IPS-18c (cell line): ENCODE data around the gene CLPX.
A peak's percentile ranks its signal among the peaks of the same experiment; 100 is the strongest.
"Not testable (repeated sequence)": the region's sequence is repeated elsewhere in the genome, so short reads cannot be mapped to it uniquely, and the experiment has no call there.

ENCODE experiments used
- H3K4me3 ChIP-seq: 2 replicates; pipeline ENCODE4 v1.7.0; 2013; ENCODE audit warnings: low read depth, mild to moderate bottlenecking, low read length, moderate library complexity; ENCODE audit not compliant: insufficient read depth
- H3K9me3 ChIP-seq: one replicate; pipeline ENCODE4 v1.6.1; 2013; ENCODE audit warnings: mild to moderate bottlenecking, low read length, moderate library complexity; ENCODE audit not compliant: control insufficient read depth, insufficient read depth

The CLPX gene

GRCh38 chr15:65209701-65210643 lies 24.8 kb upstream of the CLPX start:
- Histone ChIP-seq H3K4me3 (no peak overlapping the region), H3K9me3 (peaks cover 2% of the 10 kb centered on the region)

GRCh38 chr15:65208647-65209046 lies 23.5 kb upstream of the CLPX start:
- Histone ChIP-seq H3K4me3 (no peak overlapping the region), H3K9me3 (peaks cover 2% of the 10 kb centered on the region)

- Histone ChIP-seq H3K4me3 (no peak overlapping the region), H3K9me3 (peaks cover 2% of the 10 kb centered on the region)
Observed at GRCh38 chr15:65207280-65207840, 22.2 kb upstream of the CLPX start.

GRCh38 chr15:65206750-65207149 lies 21.6 kb upstream of the CLPX start:
- Histone ChIP-seq H3K9me3 (peaks cover 2% of the 10 kb centered on the region), H3K4me3 (no peak overlapping the region)

- H3K4me3 ChIP-seq = no peak overlapping the region
Observed at GRCh38 chr15:65204931-65205660, 20.0 kb upstream of the CLPX start.

GRCh38 chr15:65204236-65204930 lies 19.2 kb upstream of the CLPX start:
- H3K9me3 ChIP-seq = peaks cover 2% of the 10 kb centered on the region
- no peak overlapping the region for H3K4me3 ChIP-seq

More at GRCh38 chr15:65204931-65205660, 20.0 kb upstream of the CLPX start:
- peaks cover 2% of the 10 kb centered on the region for H3K9me3 ChIP-seq

- Histone ChIP-seq H3K9me3 (no peaks in the 10 kb centered on the region), H3K4me3 (no peak overlapping the region)
Observed at GRCh38 chr15:65201918-65202317, 16.8 kb upstream of the CLPX start.

- no peak overlapping the region for H3K4me3 ChIP-seq
Observed at GRCh38 chr15:65198571-65198970, 13.4 kb upstream of the CLPX start.

GRCh38 chr15:65197337-65197645 lies 12.1 kb upstream of the CLPX start:
- no peak overlapping the region for H3K4me3 ChIP-seq
- H3K9me3 ChIP-seq = no peaks in the 10 kb centered on the region

More at GRCh38 chr15:65198571-65198970, 13.4 kb upstream of the CLPX start:
- no peaks in the 10 kb centered on the region for H3K9me3 ChIP-seq

GRCh38 chr15:65196637-65197336 lies 11.6 kb upstream of the CLPX start:
- Histone ChIP-seq H3K9me3 (no peaks in the 10 kb centered on the region), H3K4me3 (no peak overlapping the region)

GRCh38 chr15:65195548-65195923 lies 10.4 kb upstream of the CLPX start:
- Histone ChIP-seq H3K9me3 (no peaks in the 10 kb centered on the region), H3K4me3 (no peak overlapping the region)

GRCh38 chr15:65194826-65195547 lies 9.8 kb upstream of the CLPX start:
- no peak overlapping the region for H3K4me3 ChIP-seq
- H3K9me3 ChIP-seq = no peaks in the 10 kb centered on the region

GRCh38 chr15:65192016-65192415 lies 6.9 kb upstream of the CLPX start:
- H3K9me3 ChIP-seq = no peaks in the 10 kb centered on the region
- H3K4me3 ChIP-seq = no peak overlapping the region

GRCh38 chr15:65189102-65189740 lies 4.1 kb upstream of the CLPX start:
- H3K4me3 ChIP-seq = no peak overlapping the region
- H3K9me3 ChIP-seq = no peaks in the 10 kb centered on the region

- not testable (repeated sequence) for H3K9me3 ChIP-seq, H3K4me3 ChIP-seq
Observed at GRCh38 chr15:65188472-65188871, 3.3 kb upstream of the CLPX start.

GRCh38 chr15:65184305-65184867 lies 756 bp downstream of the CLPX start:
- Histone ChIP-seq H3K9me3 (no peaks in the 10 kb centered on the region), H3K4me3 (peak overlapping the region; percentile 82)
